KG1 (cell line): ENCODE data around the gene KCNJ4.

Source experiments
- DNase-seq: peaks from one replicate; lab custom pipeline; 2025; lab: John Stamatoyannopoulos, UW

The KCNJ4 gene

GRCh38 chr22:38429499-38430068 is 25.4 kb downstream of the KCNJ4 start:
- DNase-seq: no peak

- no peak for DNase-seq
Measured at GRCh38 chr22:38428714-38429113, 26.3 kb downstream of the KCNJ4 start.

GRCh38 chr22:38427940-38428339 is 27.1 kb downstream of the KCNJ4 start:
- DNase-seq: no peak

GRCh38 chr22:38427465-38427864 is 27.5 kb downstream of the KCNJ4 start:
- DNase-seq: no peak

GRCh38 chr22:38426628-38427027 is 28.4 kb downstream of the KCNJ4 start:
- DNase-seq: no peak

GRCh38 chr22:38424525-38425080 is 30.4 kb downstream of the KCNJ4 start:
- no peak for DNase-seq

GRCh38 chr22:38423512-38424503 is 31.2 kb downstream of the KCNJ4 start:
- DNase-seq: no peak

- no peak for DNase-seq
Measured at GRCh38 chr22:38422611-38423511, 32.1 kb downstream of the KCNJ4 start.

- no peak for DNase-seq
Measured at GRCh38 chr22:38420734-38421133, 34.3 kb downstream of the KCNJ4 start.

- DNase-seq: no peak
Measured at GRCh38 chr22:38419858-38420160, 35.2 kb downstream of the KCNJ4 start.

GRCh38 chr22:38419121-38419857 is 35.7 kb downstream of the KCNJ4 start:
- DNase-seq: no peak

GRCh38 chr22:38418589-38418988 is 36.4 kb downstream of the KCNJ4 start:
- no peak for DNase-seq

GRCh38 chr22:38417252-38418060 is 37.5 kb downstream of the KCNJ4 start:
- DNase-seq: no peak

- DNase-seq: no peak
Measured at GRCh38 chr22:38416621-38417251, 38.3 kb downstream of the KCNJ4 start.

- no peak for DNase-seq
Measured at GRCh38 chr22:38415561-38416321, 39.3 kb downstream of the KCNJ4 start.

- no peak for DNase-seq
Measured at GRCh38 chr22:38415046-38415445, 40.0 kb downstream of the KCNJ4 start.

GRCh38 chr22:38414009-38414395 is 41.0 kb downstream of the KCNJ4 start:
- no peak for DNase-seq

GRCh38 chr22:38413085-38414008 is 41.7 kb downstream of the KCNJ4 start:
- no peak for DNase-seq
